Cardiac fibroblast (primary cell): ENCODE data around the gene KRT72.

Experiments used
- DNase-seq, 2 donors: peaks; one replicate each; pipeline versions ENCODE4 v3.0.0 to v3.0.0-alpha.2; 2010; ENCODE audit warnings: low read depth in 2 of 2
- H3K4me3 ChIP-seq, 2 donors: replicated peaks in 1 of 2; 1 replicate in 1 of 2; 2 replicates in 1 of 2; pipeline ENCODE4 v1.5.1; 2011; ENCODE audit warnings: low read depth in 2 of 2, low read length in 2 of 2, mild to moderate bottlenecking in 2 of 2, moderate library complexity in 1 of 2
- TF ChIP-seq, protein P1 (sequence below): IDR thresholded peaks from one replicate; pipeline ENCODE4 v1.5.1; 2011; ENCODE audit warnings: low read depth, mild to moderate bottlenecking, low read length, inconsistent platforms

Gene KRT72

GRCh38 chr12:52631264-52631663 is 30.0 kb upstream of the KRT72 start:
- no peak overlapping the region for H3K4me3 ChIP-seq
- TF ChIP-seq, protein P1, sequence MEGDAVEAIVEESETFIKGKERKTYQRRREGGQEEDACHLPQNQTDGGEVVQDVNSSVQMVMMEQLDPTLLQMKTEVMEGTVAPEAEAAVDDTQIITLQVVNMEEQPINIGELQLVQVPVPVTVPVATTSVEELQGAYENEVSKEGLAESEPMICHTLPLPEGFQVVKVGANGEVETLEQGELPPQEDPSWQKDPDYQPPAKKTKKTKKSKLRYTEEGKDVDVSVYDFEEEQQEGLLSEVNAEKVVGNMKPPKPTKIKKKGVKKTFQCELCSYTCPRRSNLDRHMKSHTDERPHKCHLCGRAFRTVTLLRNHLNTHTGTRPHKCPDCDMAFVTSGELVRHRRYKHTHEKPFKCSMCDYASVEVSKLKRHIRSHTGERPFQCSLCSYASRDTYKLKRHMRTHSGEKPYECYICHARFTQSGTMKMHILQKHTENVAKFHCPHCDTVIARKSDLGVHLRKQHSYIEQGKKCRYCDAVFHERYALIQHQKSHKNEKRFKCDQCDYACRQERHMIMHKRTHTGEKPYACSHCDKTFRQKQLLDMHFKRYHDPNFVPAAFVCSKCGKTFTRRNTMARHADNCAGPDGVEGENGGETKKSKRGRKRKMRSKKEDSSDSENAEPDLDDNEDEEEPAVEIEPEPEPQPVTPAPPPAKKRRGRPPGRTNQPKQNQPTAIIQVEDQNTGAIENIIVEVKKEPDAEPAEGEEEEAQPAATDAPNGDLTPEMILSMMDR: no peak
- no peak for DNase-seq

- no peak overlapping the region for H3K4me3 ChIP-seq
- DNase-seq: peak in 1 of 2 donors; percentile 5
- TF ChIP-seq, protein P1: no peak
Observed at GRCh38 chr12:52630599-52631200, 29.4 kb upstream of the KRT72 start.

DNA sequence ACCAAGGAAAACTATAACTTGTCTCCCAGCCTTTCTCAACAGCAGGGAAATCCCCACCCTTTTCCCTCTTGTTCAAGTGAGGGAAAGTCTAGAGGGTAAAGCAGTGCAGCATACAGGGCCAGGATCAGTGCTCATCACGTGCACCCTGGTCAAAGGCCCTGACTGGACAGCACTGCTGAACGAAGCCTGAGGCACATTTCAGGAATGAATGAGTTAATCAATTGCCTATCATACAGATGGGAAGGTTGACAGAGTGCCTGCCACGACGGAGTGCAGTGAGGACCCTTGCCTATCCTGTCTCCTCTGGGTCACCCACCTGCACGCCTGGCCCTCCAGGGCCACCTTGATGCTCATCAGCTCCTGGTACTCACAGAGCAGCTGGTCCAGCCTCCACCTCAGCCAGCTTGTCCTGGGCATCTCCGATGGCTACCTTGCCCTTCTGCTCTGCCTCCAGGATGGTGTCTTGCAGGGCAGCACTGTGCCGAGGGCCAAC is 28.8 kb upstream of the KRT72 start:
- no peak overlapping the region for H3K4me3 ChIP-seq
- TF ChIP-seq, protein P1: no peak
- no peak for DNase-seq

- TF ChIP-seq, protein P1: no peak
- H3K4me3 ChIP-seq: no peak overlapping the region
- no peak for DNase-seq
Observed at GRCh38 chr12:52629281-52630007, 28.2 kb upstream of the KRT72 start.

- DNase-seq: no peak
- H3K4me3 ChIP-seq: no peak overlapping the region
- TF ChIP-seq, protein P1: no peak
Observed at GRCh38 chr12:52628841-52629240, 27.6 kb upstream of the KRT72 start.

DNA sequence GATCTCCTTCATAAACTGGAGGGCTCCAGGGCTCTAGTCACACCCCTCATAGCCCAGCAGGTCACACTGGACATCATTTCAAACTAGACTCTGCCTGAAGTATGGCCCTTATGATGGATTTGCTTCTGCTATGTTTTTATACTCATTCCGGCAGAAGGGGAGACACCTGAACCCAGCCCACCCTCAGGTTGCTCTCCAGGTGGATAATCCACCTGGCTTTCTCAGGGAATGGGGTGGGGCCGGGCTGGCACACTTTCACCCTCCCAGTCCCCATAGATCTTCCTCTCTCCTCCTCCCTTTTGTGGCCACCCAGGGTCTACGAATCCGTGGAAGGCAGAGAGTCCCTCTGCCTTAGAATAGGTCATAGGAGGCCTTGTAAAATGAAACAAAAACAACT is 26.8 kb upstream of the KRT72 start:
- no peak for DNase-seq
- no peak overlapping the region for H3K4me3 ChIP-seq
- TF ChIP-seq, protein P1: no peak
